H54 (cell line): Measurements from ENCODE around the gene USP12.
"Not testable (repeated sequence)": the region's sequence is repeated elsewhere in the genome, so short reads cannot be mapped to it uniquely, and the experiment has no call there.

Experiments used
- DNase-seq: peaks from one replicate; pipeline ENCODE4 v3.0.0; 2011; ENCODE audit warnings: low spot score, mixed read lengths; ENCODE audit not compliant: insufficient read length
- FAIRE-seq: peaks from 3 replicates; lab custom pipeline; 2011; peaks lifted over from hg19 to GRCh38; lab: Jason Lieb, UNC
- POLR2A ChIP-seq: IDR thresholded peaks from 2 replicates; pipeline ENCODE4 v1.6.1; 2011; ENCODE audit warnings: low read depth, mild to moderate bottlenecking, low read length

Gene USP12

GRCh38 chr13:27171244-27171826 is at the start of gene USP12:
Gene USP12 (minus strand): TSS chr13:27171811. CDS start chr13:27171639, 172 bp downstream.
- DNase-seq (no peak), FAIRE-seq (no peak)
- peak; percentile 82 for TF ChIP-seq POLR2A

DNA sequence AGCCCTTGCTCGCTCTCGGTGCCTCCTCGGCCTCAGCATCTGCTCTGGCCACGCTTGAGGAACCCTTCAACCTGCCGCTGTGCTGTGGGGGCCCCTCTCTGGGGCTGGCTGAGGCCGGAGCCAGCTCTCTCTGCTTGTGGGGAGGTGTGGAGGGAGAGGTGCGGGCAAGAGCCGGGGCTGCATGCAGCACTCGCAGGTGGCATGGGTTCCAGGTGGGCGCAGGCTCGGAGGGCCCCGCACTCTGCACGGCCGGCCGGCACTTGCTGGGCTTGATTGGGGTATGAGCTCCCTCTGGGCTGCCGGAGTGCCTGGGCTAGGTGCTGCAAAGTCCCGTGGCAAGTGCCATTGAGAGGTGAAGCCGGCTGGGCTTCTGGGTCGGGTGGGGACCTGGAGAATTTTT is 48.0 kb upstream of the USP12 start:
- no peak for DNase-seq
- no peak for TF ChIP-seq POLR2A
- FAIRE-seq, result no peak

GRCh38 chr13:27218861-27219260 is 47.2 kb upstream of the USP12 start:
- not testable (repeated sequence) for DNase-seq, FAIRE-seq

DNA sequence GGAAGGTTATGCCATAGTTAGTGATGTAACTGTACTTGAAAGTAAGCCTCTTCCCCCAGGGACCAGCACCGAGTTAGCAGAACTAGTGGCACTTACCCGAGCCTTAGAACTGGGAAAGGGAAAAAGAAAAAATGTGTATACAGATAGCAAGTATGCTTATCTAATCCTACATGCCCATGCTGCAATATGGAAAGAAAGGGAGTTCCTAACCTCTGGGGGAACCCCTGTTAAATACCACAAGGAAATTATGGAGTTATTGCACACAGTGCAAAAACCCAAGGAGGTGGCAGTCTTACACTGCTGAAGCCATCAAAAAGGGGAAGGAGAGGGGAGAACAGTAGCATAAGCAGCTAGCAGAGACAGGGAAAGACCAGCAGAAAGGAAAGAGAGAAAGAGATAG is 46.2 kb upstream of the USP12 start:
- DNase-seq, result not testable (repeated sequence)

DNA sequence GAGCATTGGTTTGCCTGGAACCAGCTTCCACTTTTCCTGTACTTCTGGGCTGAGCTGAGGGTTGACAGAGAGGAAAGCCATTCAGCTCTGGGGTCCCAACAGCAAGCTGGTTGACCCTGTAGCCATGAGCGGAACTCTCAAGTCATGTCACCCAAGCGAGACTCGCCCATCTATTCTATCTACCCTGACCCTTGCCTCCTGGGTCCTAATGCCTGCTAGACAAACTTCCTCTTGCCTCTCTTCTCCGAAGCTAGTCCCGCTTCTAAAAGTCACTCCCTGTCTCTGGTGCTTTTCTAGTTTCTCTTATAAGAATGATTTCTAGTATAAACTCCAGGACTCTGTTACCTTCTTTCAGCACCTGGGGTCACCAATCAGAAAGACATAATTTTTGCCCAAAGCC is 41.8 kb upstream of the USP12 start:
- not testable (repeated sequence) for FAIRE-seq, DNase-seq

More for the DNA sequence above, 46.2 kb upstream of the USP12 start:
- not testable (repeated sequence) for FAIRE-seq

- FAIRE-seq (peak; percentile 82), DNase-seq (no peak)
- TF ChIP-seq POLR2A, result no peak
Measured at GRCh38 chr13:27211771-27212364, 40.3 kb upstream of the USP12 start.

DNA sequence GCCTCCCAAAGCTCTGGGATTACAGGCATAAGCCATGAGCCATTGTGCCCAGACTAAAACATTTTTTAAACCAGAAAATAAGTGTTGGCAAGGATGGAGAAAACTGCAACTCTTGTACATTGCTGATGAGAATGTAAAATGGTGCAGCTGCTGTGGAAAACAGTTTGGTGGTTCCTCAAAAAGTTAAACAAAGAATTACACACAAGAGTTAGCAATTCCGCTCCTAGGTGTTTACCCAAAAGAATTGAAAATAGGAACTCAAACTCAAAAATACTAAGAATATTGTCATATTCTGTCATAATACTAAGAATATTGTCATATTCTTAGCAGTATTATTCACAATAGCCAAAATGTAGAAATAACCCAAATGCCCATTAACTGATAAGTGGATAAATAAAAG is 39.7 kb upstream of the USP12 start:
- TF ChIP-seq POLR2A, result no peak
- FAIRE-seq (no peak), DNase-seq (no peak)

DNA sequence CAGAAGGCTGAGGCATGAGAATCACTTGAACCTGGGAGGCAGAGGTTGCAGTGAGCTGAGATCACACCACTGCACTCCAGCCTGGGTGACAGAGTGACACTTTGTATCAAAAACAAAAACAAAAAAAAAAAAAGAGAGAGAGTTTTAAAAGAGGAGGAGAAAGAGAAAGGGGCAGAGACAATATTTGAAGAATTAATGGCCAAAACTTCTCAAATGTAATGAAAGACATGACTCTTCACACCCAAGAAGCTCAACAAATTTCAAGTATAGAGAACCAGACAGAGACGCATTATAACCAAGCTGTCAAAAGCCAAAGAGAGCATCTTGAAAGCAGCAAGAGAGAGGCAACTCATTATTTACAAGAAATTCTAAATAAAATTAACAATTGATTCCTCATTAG is 36.9 kb upstream of the USP12 start:
- no peak for FAIRE-seq

GRCh38 chr13:27203854-27204253 is 32.2 kb upstream of the USP12 start:
- FAIRE-seq (no peak), DNase-seq (no peak)

More for the DNA sequence above, 36.9 kb upstream of the USP12 start:
- no peak for DNase-seq
- TF ChIP-seq POLR2A, result no peak

DNA sequence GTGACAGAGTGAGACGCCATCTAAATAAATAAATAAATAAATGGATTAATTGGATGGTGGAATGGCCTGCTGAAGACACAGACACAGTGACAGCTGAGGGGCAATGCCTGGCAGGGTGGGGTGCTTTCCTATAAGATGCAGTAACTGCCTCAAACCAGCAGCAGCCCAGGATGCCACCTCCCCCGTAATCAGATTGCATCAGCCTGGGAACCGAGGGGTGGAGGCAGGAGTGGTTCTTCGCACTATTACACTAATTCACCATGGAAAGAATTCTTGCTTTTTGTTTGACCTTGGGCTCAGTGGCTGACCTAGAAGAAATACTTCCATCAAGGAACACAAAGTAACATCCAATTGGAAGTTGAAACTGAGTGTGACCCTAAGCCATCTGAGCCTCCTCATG is 31.6 kb upstream of the USP12 start:
- TF ChIP-seq POLR2A, result no peak
- FAIRE-seq (no peak), DNase-seq (no peak)

More at GRCh38 chr13:27203854-27204253, 32.2 kb upstream of the USP12 start:
- TF ChIP-seq POLR2A, result no peak

DNA sequence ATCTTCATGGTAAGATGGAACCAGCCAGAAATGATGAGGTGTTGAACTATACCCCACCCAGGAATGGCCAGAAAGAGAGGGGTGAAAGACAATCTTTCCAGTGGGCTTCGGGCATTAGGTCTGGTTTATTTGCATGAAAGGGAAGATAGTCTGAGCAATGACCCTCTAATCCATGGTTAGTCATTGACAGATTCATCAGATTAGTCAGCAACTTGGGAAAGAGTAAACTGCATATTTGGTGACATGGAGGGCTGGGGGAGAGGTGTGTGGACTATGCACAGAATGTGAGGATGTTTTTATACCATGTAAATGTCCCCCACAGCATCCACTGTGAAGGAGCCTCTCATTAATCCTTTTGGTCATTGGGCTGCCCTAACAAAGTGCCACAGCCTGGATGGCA is 30.1 kb upstream of the USP12 start:
- FAIRE-seq, result no peak
- DNase-seq, result no peak
- no peak for TF ChIP-seq POLR2A

GRCh38 chr13:27200413-27201070 is 28.9 kb upstream of the USP12 start:
- DNase-seq (no peak), FAIRE-seq (no peak)
- TF ChIP-seq POLR2A, result no peak

- no peak for FAIRE-seq
- TF ChIP-seq POLR2A, result no peak
- no peak for DNase-seq
Measured at GRCh38 chr13:27199696-27200095, 28.1 kb upstream of the USP12 start.

DNA sequence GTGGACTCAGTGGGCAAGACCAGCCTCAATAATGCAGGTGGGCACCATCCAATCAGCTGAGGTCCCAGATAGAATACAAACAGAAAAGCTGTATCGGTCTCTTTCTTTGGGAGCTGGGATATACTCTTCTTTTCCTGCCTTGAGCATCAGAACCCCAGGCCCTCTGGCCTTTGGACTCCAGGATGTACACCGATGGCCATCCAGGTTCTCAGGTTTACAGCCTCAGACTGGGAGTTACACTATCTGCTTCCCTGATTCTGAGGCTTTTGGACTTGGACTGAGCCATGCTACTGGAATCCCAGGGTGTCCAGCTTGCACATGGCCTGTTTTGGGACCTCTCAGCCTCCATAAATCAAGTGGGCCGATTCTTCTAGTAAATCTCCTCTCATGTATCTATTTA is 27.6 kb upstream of the USP12 start:
- FAIRE-seq (no peak), DNase-seq (no peak)
- no peak for TF ChIP-seq POLR2A
